ENCODE measurements around the gene ATP8A2. TPM values are rescaled to one million over a fixed set of nuclear protein-coding genes. Genes with fewer than 3 reads are reported as not detected.
"Not testable (repeated sequence)": the region's sequence is repeated elsewhere in the genome, so short reads cannot be mapped to it uniquely, and the experiment has no call there.

Gene ATP8A2
- total RNA-seq, 1 experiment from 2014 or later: 0.20 TPM

GRCh38 chr13:25756912-25757311, 385.1 kb downstream of the ATP8A2 start:
- DNase-seq (ENCODE audit: extremely low read depth, low read depth): no peak

GRCh38 chr13:25761041-25761440, 389.3 kb downstream of the ATP8A2 start:
- DNase-seq (ENCODE audit: extremely low read depth, low read depth): no peak

- DNase-seq (ENCODE audit: extremely low read depth, low read depth): no peak
These were observed 390.5 kb downstream of the ATP8A2 start for GRCh38 chr13:25762281-25762680.

- no peak for DNase-seq (ENCODE audit: extremely low read depth, low read depth)
These were observed 391.1 kb downstream of the ATP8A2 start for GRCh38 chr13:25762795-25763377.

- DNase-seq (ENCODE audit: extremely low read depth, low read depth): no peak
These were observed 392.6 kb downstream of the ATP8A2 start for GRCh38 chr13:25764378-25764777.

- no peak for DNase-seq (ENCODE audit: extremely low read depth, low read depth)
These were observed 393.5 kb downstream of the ATP8A2 start for GRCh38 chr13:25765266-25765665.

- DNase-seq (ENCODE audit: extremely low read depth, low read depth): no peak
These were observed 394.8 kb downstream of the ATP8A2 start for GRCh38 chr13:25766576-25766975.

GRCh38 chr13:25766991-25767390, 395.2 kb downstream of the ATP8A2 start:
- DNase-seq (ENCODE audit: extremely low read depth, low read depth): no peak

- no peak for DNase-seq (ENCODE audit: extremely low read depth, low read depth)
These were observed 396.6 kb downstream of the ATP8A2 start for GRCh38 chr13:25768376-25768775.

GRCh38 chr13:25768838-25769237, 397.1 kb downstream of the ATP8A2 start:
- no peak for DNase-seq (ENCODE audit: extremely low read depth, low read depth)

GRCh38 chr13:25770601-25771000, 398.8 kb downstream of the ATP8A2 start:
- no peak for DNase-seq (ENCODE audit: extremely low read depth, low read depth)

- DNase-seq (ENCODE audit: extremely low read depth, low read depth): no peak
These were observed 399.4 kb downstream of the ATP8A2 start for GRCh38 chr13:25771202-25771601.

- no peak for DNase-seq (ENCODE audit: extremely low read depth, low read depth)
These were observed 400.1 kb downstream of the ATP8A2 start for GRCh38 chr13:25771641-25772478.

- DNase-seq (ENCODE audit: extremely low read depth, low read depth): not testable (repeated sequence)
These were observed 400.8 kb downstream of the ATP8A2 start for GRCh38 chr13:25772534-25772933.

GRCh38 chr13:25774056-25774455, 402.3 kb downstream of the ATP8A2 start:
- not testable (repeated sequence) for DNase-seq (ENCODE audit: extremely low read depth, low read depth)

GRCh38 chr13:25775275-25775674, 403.5 kb downstream of the ATP8A2 start:
- DNase-seq (ENCODE audit: extremely low read depth, low read depth): no peak

GRCh38 chr13:25775986-25776385, 404.2 kb downstream of the ATP8A2 start:
- no peak for DNase-seq (ENCODE audit: extremely low read depth, low read depth)

- DNase-seq (ENCODE audit: extremely low read depth, low read depth): no peak
These were observed 404.9 kb downstream of the ATP8A2 start for GRCh38 chr13:25776722-25777121.

- DNase-seq (ENCODE audit: extremely low read depth, low read depth): no peak
These were observed 405.7 kb downstream of the ATP8A2 start for GRCh38 chr13:25777509-25777908.

GRCh38 chr13:25778365-25778764, 406.6 kb downstream of the ATP8A2 start:
- DNase-seq (ENCODE audit: extremely low read depth, low read depth): no peak

- DNase-seq (ENCODE audit: extremely low read depth, low read depth): no peak
These were observed 407.1 kb downstream of the ATP8A2 start for GRCh38 chr13:25778808-25779305.

GRCh38 chr13:25783076-25783475, 411.3 kb downstream of the ATP8A2 start:
- no peak for DNase-seq (ENCODE audit: extremely low read depth, low read depth)

All from NCI-H460 (cell line).